ENCODE data around the gene PRKCZ. TPM values are rescaled to one million over a fixed set of nuclear protein-coding genes. Genes with fewer than 3 reads are reported as not detected.
"Not testable (repeated sequence)": the region's sequence is repeated elsewhere in the genome, so short reads cannot be mapped to it uniquely, and the experiment has no call there.

PRKCZ gene
- total RNA-seq, 2 experiments from 2014 or later: 17.8 to 19.0 TPM

DNA sequence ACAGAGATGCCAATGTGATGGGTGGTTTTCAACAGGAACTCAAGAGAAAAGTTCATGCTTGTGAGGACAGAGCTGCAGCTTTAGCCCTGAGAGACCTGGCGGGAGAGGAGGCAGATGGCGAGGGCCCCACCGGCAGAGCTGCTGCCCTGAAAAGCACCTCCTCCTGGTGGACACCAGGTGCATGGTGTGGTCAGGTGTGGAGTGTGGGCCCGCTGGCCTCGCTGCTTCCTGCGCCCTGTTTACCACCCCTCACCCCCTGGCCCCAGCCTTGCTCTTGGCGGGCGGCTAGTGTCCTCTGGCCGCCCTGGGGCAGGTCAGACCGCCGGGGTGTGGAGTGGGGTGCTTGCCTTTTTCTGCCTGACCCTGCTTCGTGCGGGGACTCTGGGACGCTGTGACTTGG is 42.8 kb downstream of the PRKCZ start:
- H3K4me3 ChIP-seq (ENCODE audit: low read length): no peak overlapping the region
- Mint-ChIP-seq H3K4me3 (no peak overlapping the region), H3K27me3 (no peaks in the 10 kb centered on the region), H3K27ac (no peak overlapping the region), H3K36me3 (ENCODE audit: low read depth) (peaks cover 5% of the 10 kb centered on the region), H3K9me3 (peaks cover 3% of the 10 kb centered on the region), H3K4me1 (ENCODE audit: low read depth) (peaks cover 4% of the 10 kb centered on the region)
- peaks cover 3% of the 10 kb centered on the region for H3K36me3 ChIP-seq (ENCODE audit: insufficient read depth, low read length)
- TF ChIP-seq, protein P1, sequence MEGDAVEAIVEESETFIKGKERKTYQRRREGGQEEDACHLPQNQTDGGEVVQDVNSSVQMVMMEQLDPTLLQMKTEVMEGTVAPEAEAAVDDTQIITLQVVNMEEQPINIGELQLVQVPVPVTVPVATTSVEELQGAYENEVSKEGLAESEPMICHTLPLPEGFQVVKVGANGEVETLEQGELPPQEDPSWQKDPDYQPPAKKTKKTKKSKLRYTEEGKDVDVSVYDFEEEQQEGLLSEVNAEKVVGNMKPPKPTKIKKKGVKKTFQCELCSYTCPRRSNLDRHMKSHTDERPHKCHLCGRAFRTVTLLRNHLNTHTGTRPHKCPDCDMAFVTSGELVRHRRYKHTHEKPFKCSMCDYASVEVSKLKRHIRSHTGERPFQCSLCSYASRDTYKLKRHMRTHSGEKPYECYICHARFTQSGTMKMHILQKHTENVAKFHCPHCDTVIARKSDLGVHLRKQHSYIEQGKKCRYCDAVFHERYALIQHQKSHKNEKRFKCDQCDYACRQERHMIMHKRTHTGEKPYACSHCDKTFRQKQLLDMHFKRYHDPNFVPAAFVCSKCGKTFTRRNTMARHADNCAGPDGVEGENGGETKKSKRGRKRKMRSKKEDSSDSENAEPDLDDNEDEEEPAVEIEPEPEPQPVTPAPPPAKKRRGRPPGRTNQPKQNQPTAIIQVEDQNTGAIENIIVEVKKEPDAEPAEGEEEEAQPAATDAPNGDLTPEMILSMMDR (IDR thresholded peaks at IDR 0.05): no peak
- intact Hi-C loops (cut with DNase I, micrococcal nuclease): no loop called here
- ChIA-PET CTCF (no interaction called here), POLR2A (no interaction called here)
- no peak for ATAC-seq (ENCODE audit: poor library complexity)
- DNase-seq: no peak
- no peaks in the 10 kb centered on the region for H3K27me3 ChIP-seq (ENCODE audit: control insufficient read depth in 1 of 2, insufficient read depth in 2 of 2, low read length in 2 of 2)
- no peaks in the 10 kb centered on the region for H3K4me1 ChIP-seq (ENCODE audit: insufficient read depth, low read length)
- H3K27ac ChIP-seq (ENCODE audit: low read depth in 1 of 2, low read length in 2 of 2): no peak overlapping the region
- peaks cover 7 to 28% of the 10 kb centered on the region in 2 experiments for H3K9me3 ChIP-seq (ENCODE audit: control insufficient read depth in 1 of 2, insufficient read depth in 1 of 2, low read length in 2 of 2)

DNA sequence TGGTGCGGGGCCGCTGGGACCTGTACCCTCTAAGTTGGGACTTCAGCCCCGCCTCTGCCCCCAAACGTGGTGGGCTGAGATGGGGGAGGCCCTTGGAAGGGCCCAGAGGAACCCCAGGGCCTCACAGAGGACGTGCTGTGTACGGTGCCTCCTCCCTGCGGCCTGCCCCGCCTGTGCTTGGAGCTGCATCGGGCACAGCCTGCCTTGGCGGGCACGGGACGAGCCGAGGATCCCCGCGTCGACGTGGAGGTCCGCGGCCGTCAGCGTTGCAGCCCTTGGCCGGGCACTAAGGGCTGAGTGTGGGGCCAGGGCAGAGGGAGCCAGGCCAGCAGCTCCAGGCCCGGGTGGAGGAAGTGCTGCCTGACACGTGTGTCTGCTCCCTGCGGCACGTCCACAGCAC is 43.4 kb downstream of the PRKCZ start:
- intact Hi-C loops (cut with DNase I, micrococcal nuclease): no loop called here
- Mint-ChIP-seq H3K36me3 (ENCODE audit: low read depth) (peaks cover 10% of the 10 kb centered on the region), H3K4me1 (ENCODE audit: low read depth) (peaks cover 4% of the 10 kb centered on the region), H3K27ac (no peak overlapping the region), H3K27me3 (no peaks in the 10 kb centered on the region), H3K4me3 (no peak overlapping the region), H3K9me3 (peaks cover 4% of the 10 kb centered on the region)
- CTCF ChIA-PET: no interaction called here
- H3K36me3 ChIP-seq (ENCODE audit: insufficient read depth, low read length): peaks cover 3% of the 10 kb centered on the region
- POLR2A ChIA-PET: no interaction called here
- H3K4me1 ChIP-seq (ENCODE audit: insufficient read depth, low read length): no peaks in the 10 kb centered on the region
- no peak overlapping the region for H3K27ac ChIP-seq (ENCODE audit: low read depth in 1 of 2, low read length in 2 of 2)
- H3K4me3 ChIP-seq (ENCODE audit: low read length): no peak overlapping the region
- peaks cover 7 to 34% of the 10 kb centered on the region in 2 experiments for H3K9me3 ChIP-seq (ENCODE audit: control insufficient read depth in 1 of 2, insufficient read depth in 1 of 2, low read length in 2 of 2)
- no peaks in the 10 kb centered on the region for H3K27me3 ChIP-seq (ENCODE audit: control insufficient read depth in 1 of 2, insufficient read depth in 2 of 2, low read length in 2 of 2)
- ATAC-seq (ENCODE audit: poor library complexity): no peak
- TF ChIP-seq, protein P1 (IDR thresholded peaks at IDR 0.05): no peak
- no peak for DNase-seq

DNA sequence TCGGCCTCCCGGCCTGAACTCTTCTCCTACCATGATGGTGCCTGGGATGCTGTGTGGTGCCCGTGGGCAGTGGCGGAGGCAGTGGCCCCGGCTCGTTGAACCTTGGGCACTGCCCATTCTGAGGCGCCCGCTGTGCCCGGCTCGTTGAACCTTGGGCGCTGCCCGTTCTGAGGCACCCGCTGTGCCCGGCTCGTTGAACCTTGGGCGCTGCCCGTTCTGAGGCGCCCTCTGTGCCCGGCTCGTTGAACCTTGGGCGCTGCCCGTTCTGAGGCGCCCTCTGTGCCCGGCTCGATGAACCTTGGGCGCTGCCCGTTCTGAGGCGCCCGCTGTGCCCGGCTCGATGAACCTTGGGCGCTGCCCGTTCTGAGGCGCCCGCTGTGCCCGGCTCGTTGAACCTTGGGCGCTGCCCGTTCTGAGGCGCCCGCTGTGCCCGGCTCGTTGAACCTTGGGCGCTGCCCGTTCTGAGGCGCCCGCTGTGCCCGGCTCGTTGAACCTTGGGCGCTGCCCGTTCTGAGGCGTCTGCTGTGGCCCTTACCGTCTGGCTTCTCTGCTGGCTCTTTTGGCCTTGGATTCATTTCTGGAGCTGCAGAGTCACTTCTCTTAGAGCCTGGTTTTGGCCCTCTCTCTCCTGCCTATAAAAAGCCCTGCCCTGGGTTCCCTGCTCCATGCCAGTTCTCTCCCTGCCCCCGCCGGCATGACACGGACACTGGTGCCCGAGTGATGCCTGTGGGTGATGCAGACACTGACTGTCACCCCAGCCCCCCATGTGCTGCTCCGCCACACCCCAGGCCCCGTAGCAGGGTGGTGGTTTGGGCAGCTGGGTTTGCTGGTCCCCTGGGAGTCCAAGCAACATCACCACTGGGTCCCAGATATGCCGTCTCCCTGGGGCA is 44.3 kb downstream of the PRKCZ start:
- ATAC-seq (ENCODE audit: poor library complexity); H3K27ac ChIP-seq (ENCODE audit: low read depth in 1 of 2, low read length in 2 of 2); POLR2A ChIA-PET; intact Hi-C loops (cut with DNase I, micrococcal nuclease); H3K27me3 ChIP-seq (ENCODE audit: control insufficient read depth in 1 of 2, insufficient read depth in 2 of 2, low read length in 2 of 2); H3K4me1 Mint-ChIP-seq (ENCODE audit: low read depth); H3K4me3 ChIP-seq (ENCODE audit: low read length); H3K36me3 ChIP-seq (ENCODE audit: insufficient read depth, low read length); H3K4me3 Mint-ChIP-seq; DNase-seq; CTCF ChIA-PET; H3K27ac Mint-ChIP-seq; H3K36me3 Mint-ChIP-seq (ENCODE audit: low read depth); H3K27me3 Mint-ChIP-seq; H3K4me1 ChIP-seq (ENCODE audit: insufficient read depth, low read length); H3K9me3 Mint-ChIP-seq: not testable (repeated sequence)
- H3K9me3 ChIP-seq (ENCODE audit: control insufficient read depth in 1 of 2, insufficient read depth in 1 of 2, low read length in 2 of 2): peaks cover 7 to 34% of the 10 kb centered on the region in 2 experiments
